HepG2 (cell line): ENCODE measurements around the gene ZNF770. TPM values are rescaled to one million over a fixed set of nuclear protein-coding genes. Genes with fewer than 3 reads are reported as not detected.

ENCODE experiments used
- EZH2 ChIP-seq: conservative IDR thresholded peaks from 2 replicates; pipeline ENCODE4 v1.6.1; 2012; ENCODE audit warnings: mild to moderate bottlenecking, low read depth, low read length, moderate library complexity
- HCFC1 ChIP-seq: fragments of 150-350 bp; IDR thresholded peaks from 2 replicates; pipeline ENCODE4 v1.6.1; 2014; ENCODE audit warnings: low read depth, low read length
- HNRNPL ChIP-seq: fragments of 200-400 bp; formaldehyde crosslinking; IDR thresholded peaks from 2 replicates; pipeline ENCODE4 v1.6.1; 2017; ENCODE audit warnings: mild to moderate bottlenecking, low read depth, low read length
- KAT7 ChIP-seq: IDR thresholded peaks from 2 replicates; pipeline ENCODE4 v1.6.1; 2018; ENCODE audit warnings: borderline replicate concordance, missing compliant biosample characterization
- KDM5B ChIP-seq: sonication (generic); formaldehyde crosslinking; IDR thresholded peaks from 2 replicates; pipeline ENCODE4 v1.4.0; 2020; ENCODE audit warnings: missing genetic modification reagents, mild to moderate bottlenecking, borderline replicate concordance
- NR2C2 ChIP-seq: sonication (generic); formaldehyde crosslinking; IDR thresholded peaks from 2 replicates; pipeline ENCODE4 v1.4.0; 2020; ENCODE audit warnings: missing genetic modification reagents, mild to moderate bottlenecking, moderate library complexity, borderline replicate concordance
- ONECUT2 ChIP-seq: sonication (generic); formaldehyde crosslinking; IDR thresholded peaks from 2 replicates; pipeline ENCODE4 v1.4.0; 2020; ENCODE audit warnings: missing genetic modification reagents
- SAFB2 ChIP-seq: sonication (generic); formaldehyde crosslinking; IDR thresholded peaks from 2 replicates; pipeline ENCODE4 v1.5.1; 2020; ENCODE audit warnings: missing genetic modification reagents, low read depth, mild to moderate bottlenecking, borderline replicate concordance
- SKI ChIP-seq: fragments of 450-650 bp; IDR thresholded peaks from one replicate; pipeline ENCODE4 v1.6.1; 2018; ENCODE audit warnings: mild to moderate bottlenecking; ENCODE audit not compliant: partially characterized antibody
- SOX5 ChIP-seq: IDR thresholded peaks from 2 replicates; pipeline ENCODE4 v1.6.1; 2016; ENCODE audit warnings: borderline replicate concordance
- SPEN ChIP-seq: sonication (generic); formaldehyde crosslinking; IDR thresholded peaks from 2 replicates; pipeline ENCODE4 v1.5.1; 2020; ENCODE audit warnings: low read depth, mild to moderate bottlenecking, missing genetic modification reagents
- TRIM24 ChIP-seq: sonication (generic); formaldehyde crosslinking; IDR thresholded peaks from 2 replicates; pipeline ENCODE4 v1.8.0; 2022; ENCODE audit warnings: mild to moderate bottlenecking, missing genetic modification reagents
- XRCC5 ChIP-seq: fragments of 200-400 bp; formaldehyde crosslinking; optimal IDR thresholded peaks from 2 replicates; pipeline ENCODE3; 2017; ENCODE audit warnings: mild to moderate bottlenecking, low read length
- ZFP36 ChIP-seq: fragments of 150-350 bp; IDR thresholded peaks from 2 replicates; pipeline ENCODE4 v1.6.1; 2018; ENCODE audit warnings: borderline replicate concordance, low read length, low read depth; ENCODE audit not compliant: partially characterized antibody
- ZFP37 ChIP-seq: sonication (generic); formaldehyde crosslinking; IDR thresholded peaks from 2 replicates; pipeline ENCODE4 v1.4.0; 2020; ENCODE audit warnings: missing genetic modification reagents, borderline replicate concordance
- ZNF10 ChIP-seq: sonication (generic); formaldehyde crosslinking; IDR thresholded peaks from 2 replicates; pipeline ENCODE4 v1.4.0; 2020; ENCODE audit warnings: mild to moderate bottlenecking, low read depth, missing genetic modification reagents, borderline replicate concordance
- ZNF274 ChIP-seq: sonication (generic); formaldehyde crosslinking; IDR thresholded peaks from 2 replicates; pipeline ENCODE4 v1.5.1; 2020; ENCODE audit warnings: mild to moderate bottlenecking, missing genetic modification reagents
- ZNF556 ChIP-seq: sonication (generic); formaldehyde crosslinking; IDR thresholded peaks from 2 replicates; pipeline ENCODE4 v1.4.0; 2020; ENCODE audit warnings: mild to moderate bottlenecking, missing genetic modification reagents, borderline replicate concordance
- polyA plus RNA-seq, 8 experiments: library from polyadenylated mRNA; depleted of rRNA in 3 of 8; stranded (reverse) in 7 of 8; unstranded in 1 of 8; fragments of >200 nt; fragmentation: Illumina TruSeq in 4 of 8; extraction: Trizol in 4 of 8; gene quantifications; 2 replicates each; pipeline versions ENCODE4 v1.2.1 to v1.2.3, GENCODE V29; 2011 to 2016; ENCODE audit warnings: low read depth in 4 of 8, missing spikeins in 1 of 8, mixed read lengths in 1 of 8; ENCODE audit not compliant: insufficient read depth in 1 of 8
- total RNA-seq, 5 experiments: library from RNA; depleted of rRNA; stranded (reverse); fragments of >200 nt; fragmentation: Illumina TruSeq; extraction: Trizol; gene quantifications; 2 replicates each; pipeline ENCODE4 v1.2.3, GENCODE V29; 2016; ENCODE audit warnings: low read depth in 1 of 5
- TF ChIP-seq, protein P1 (sequence below): sonication (generic); formaldehyde crosslinking; IDR thresholded peaks from 2 replicates; pipeline ENCODE4 v1.9.0; 2021; ENCODE audit warnings: mild to moderate bottlenecking, missing genetic modification reagents
- TF ChIP-seq, protein P2 (sequence below): sonication (generic); formaldehyde crosslinking; IDR thresholded peaks from 2 replicates; pipeline ENCODE4 v1.5.1; 2020; ENCODE audit warnings: missing genetic modification reagents, mild to moderate bottlenecking, borderline replicate concordance

Gene ZNF770
- total and polyA plus RNA-seq, 2 of the 13 experiments (the other 11 are each of a cell fraction or from before 2014, with no cell fraction given), result 15.5 to 33.1 TPM

DNA sequence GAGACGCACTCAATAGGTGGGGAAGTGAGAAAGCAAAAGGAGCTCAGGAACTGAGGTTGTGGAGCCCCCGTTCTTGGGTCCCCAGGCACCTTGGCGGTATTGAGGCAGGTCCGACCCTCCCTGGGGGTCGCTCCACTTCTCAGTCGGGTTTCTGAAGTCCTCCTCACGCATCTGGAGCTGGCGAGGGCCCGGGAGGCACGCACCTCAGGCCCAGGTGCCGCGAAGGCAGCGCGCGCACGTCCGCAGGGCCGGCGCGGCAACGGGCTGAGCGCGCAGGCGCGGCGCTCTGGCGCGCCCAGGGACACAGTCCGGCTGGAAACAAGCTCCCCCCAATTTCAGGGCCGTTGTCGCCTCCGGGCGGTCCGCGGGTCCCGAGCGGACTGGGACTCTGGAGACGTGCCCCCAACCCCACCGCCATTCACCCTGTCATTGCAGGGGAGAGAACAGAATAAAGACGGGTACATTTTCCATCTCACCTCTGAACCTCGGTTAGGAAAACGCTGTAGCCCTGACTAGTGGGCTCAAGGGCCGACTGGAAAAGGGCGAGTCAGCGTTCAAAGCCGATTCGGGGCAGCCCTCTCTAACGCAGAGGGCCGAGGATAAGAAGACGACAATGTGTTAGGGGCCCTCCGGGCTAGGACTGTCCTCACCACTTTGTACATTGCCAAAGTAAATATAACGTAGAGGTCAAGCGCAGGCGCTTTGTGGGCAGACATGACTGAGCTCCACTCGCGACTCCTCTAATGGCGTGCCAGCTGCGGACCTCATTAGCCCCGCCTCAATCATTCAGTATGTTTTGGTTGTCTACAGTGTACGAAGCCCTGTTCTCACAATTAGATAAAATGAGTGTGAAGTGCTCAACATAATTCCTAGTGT is at the start of gene ZNF770 (continued):
- TF ChIP-seq, protein P1, sequence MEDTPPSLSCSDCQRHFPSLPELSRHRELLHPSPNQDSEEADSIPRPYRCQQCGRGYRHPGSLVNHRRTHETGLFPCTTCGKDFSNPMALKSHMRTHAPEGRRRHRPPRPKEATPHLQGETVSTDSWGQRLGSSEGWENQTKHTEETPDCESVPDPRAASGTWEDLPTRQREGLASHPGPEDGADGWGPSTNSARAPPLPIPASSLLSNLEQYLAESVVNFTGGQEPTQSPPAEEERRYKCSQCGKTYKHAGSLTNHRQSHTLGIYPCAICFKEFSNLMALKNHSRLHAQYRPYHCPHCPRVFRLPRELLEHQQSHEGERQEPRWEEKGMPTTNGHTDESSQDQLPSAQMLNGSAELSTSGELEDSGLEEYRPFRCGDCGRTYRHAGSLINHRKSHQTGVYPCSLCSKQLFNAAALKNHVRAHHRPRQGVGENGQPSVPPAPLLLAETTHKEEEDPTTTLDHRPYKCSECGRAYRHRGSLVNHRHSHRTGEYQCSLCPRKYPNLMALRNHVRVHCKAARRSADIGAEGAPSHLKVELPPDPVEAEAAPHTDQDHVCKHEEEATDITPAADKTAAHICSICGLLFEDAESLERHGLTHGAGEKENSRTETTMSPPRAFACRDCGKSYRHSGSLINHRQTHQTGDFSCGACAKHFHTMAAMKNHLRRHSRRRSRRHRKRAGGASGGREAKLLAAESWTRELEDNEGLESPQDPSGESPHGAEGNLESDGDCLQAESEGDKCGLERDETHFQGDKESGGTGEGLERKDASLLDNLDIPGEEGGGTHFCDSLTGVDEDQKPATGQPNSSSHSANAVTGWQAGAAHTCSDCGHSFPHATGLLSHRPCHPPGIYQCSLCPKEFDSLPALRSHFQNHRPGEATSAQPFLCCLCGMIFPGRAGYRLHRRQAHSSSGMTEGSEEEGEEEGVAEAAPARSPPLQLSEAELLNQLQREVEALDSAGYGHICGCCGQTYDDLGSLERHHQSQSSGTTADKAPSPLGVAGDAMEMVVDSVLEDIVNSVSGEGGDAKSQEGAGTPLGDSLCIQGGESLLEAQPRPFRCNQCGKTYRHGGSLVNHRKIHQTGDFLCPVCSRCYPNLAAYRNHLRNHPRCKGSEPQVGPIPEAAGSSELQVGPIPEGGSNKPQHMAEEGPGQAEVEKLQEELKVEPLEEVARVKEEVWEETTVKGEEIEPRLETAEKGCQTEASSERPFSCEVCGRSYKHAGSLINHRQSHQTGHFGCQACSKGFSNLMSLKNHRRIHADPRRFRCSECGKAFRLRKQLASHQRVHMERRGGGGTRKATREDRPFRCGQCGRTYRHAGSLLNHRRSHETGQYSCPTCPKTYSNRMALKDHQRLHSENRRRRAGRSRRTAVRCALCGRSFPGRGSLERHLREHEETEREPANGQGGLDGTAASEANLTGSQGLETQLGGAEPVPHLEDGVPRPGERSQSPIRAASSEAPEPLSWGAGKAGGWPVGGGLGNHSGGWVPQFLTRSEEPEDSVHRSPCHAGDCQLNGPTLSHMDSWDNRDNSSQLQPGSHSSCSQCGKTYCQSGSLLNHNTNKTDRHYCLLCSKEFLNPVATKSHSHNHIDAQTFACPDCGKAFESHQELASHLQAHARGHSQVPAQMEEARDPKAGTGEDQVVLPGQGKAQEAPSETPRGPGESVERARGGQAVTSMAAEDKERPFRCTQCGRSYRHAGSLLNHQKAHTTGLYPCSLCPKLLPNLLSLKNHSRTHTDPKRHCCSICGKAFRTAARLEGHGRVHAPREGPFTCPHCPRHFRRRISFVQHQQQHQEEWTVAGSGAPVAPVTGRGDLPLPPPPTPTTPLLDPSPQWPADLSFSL (CRISPR knock-in tag), result peak; percentile 53; the same call in 1 of the 2 replicates
- TF ChIP-seq SOX5 (CRISPR knock-in tag) (no peak), ZFP36 (no peak), KDM5B (CRISPR knock-in tag) (peak; percentile 78; the same call in 1 of the 2 replicates), ZFP37 (CRISPR knock-in tag) (0 out of 2 replicates have a peak, but pooled peaks have one; percentile 22), NR2C2 (CRISPR knock-in tag) (peak; percentile 96), XRCC5 (peak; percentile 89), SAFB2 (0 out of 2 replicates have a peak, but pooled peaks have one; percentile 65), EZH2 (no peak), ZNF556 (CRISPR knock-in tag) (peak; percentile 95), KAT7 (CRISPR knock-in tag) (peak; percentile 92; the same call in 1 of the 2 replicates), ONECUT2 (CRISPR knock-in tag) (no peak), SKI (peak; percentile 50), SPEN (peak; percentile 88), HCFC1 (peak; percentile 74), TRIM24 (CRISPR knock-in tag) (no peak), ZNF274 (CRISPR knock-in tag) (peak; percentile 77), HNRNPL (no peak), ZNF10 (no peak)
- TF ChIP-seq, protein P2, sequence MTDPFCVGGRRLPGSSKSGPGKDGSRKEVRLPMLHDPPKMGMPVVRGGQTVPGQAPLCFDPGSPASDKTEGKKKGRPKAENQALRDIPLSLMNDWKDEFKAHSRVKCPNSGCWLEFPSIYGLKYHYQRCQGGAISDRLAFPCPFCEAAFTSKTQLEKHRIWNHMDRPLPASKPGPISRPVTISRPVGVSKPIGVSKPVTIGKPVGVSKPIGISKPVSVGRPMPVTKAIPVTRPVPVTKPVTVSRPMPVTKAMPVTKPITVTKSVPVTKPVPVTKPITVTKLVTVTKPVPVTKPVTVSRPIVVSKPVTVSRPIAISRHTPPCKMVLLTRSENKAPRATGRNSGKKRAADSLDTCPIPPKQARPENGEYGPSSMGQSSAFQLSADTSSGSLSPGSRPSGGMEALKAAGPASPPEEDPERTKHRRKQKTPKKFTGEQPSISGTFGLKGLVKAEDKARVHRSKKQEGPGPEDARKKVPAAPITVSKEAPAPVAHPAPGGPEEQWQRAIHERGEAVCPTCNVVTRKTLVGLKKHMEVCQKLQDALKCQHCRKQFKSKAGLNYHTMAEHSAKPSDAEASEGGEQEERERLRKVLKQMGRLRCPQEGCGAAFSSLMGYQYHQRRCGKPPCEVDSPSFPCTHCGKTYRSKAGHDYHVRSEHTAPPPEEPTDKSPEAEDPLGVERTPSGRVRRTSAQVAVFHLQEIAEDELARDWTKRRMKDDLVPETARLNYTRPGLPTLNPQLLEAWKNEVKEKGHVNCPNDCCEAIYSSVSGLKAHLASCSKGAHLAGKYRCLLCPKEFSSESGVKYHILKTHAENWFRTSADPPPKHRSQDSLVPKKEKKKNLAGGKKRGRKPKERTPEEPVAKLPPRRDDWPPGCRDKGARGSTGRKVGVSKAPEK (CRISPR knock-in tag), result no peak
